Loucy (cell line): ENCODE data around the gene PRMT3.

ENCODE experiments used
- H2AFZ ChIP-seq: fragments of 200-600 bp; sonication (generic); 2 replicates; pipeline ENCODE4 v1.6.0; 2016; ENCODE audit warnings: antibody characterized with exemption, mild to moderate bottlenecking, low read length, moderate library complexity
- H3F3A ChIP-seq: fragments of 200-600 bp; 2 replicates; pipeline ENCODE4 v1.6.0; 2016; ENCODE audit warnings: antibody characterized with exemption, low read depth, mild to moderate bottlenecking
- H3K27me3 ChIP-seq: fragments of 200-600 bp; sonication (generic); 2 replicates; pipeline ENCODE4 v1.6.1; 2014; ENCODE audit warnings: low read length, mild to moderate bottlenecking; ENCODE audit not compliant: insufficient read depth, poor library complexity, severe bottlenecking
- H3K36me3 ChIP-seq: fragments of 200-600 bp; sonication (generic); 2 replicates; pipeline ENCODE4 v1.6.1; 2016; ENCODE audit warnings: low read length; ENCODE audit not compliant: insufficient read depth
- H3K4me1 ChIP-seq: fragments of 200-600 bp; sonication (generic); 2 replicates; pipeline ENCODE4 v1.5.1; 2014; ENCODE audit warnings: low read length, mild to moderate bottlenecking; ENCODE audit not compliant: insufficient read depth, poor library complexity, severe bottlenecking
- H3K4me2 ChIP-seq: fragments of 200-600 bp; sonication (generic); 2 replicates; pipeline ENCODE4 v1.6.0; 2014; ENCODE audit warnings: antibody characterized with exemption, low read length, low read depth, mild to moderate bottlenecking; ENCODE audit not compliant: poor library complexity, severe bottlenecking
- H3K4me3 ChIP-seq: fragments of 200-600 bp; sonication (generic); 2 replicates; pipeline ENCODE4 v1.5.1; 2014; ENCODE audit warnings: low read length, mild to moderate bottlenecking, mixed read lengths; ENCODE audit not compliant: poor library complexity, severe bottlenecking
- H3K79me2 ChIP-seq: fragments of 200-600 bp; sonication (generic); 2 replicates; pipeline ENCODE4 v1.6.1; 2014; ENCODE audit warnings: low read length; ENCODE audit not compliant: insufficient read depth
- H3K9ac ChIP-seq: fragments of 200-600 bp; sonication (generic); 2 replicates; pipeline ENCODE4 v1.6.0; 2014; ENCODE audit warnings: mild to moderate bottlenecking, low read depth, low read length, moderate library complexity; ENCODE audit not compliant: poor library complexity, severe bottlenecking
- H3K9me2 ChIP-seq: fragments of 200-600 bp; sonication (generic); replicated peaks from 2 replicates; pipeline ENCODE4 v1.6.1; 2016; ENCODE audit warnings: low read depth, low read length, mixed read lengths
- H3K9me3 ChIP-seq: fragments of 200-600 bp; sonication (generic); 2 replicates; pipeline ENCODE4 v1.6.1; 2014; ENCODE audit warnings: mild to moderate bottlenecking, antibody characterized with exemption, low read length, low read depth; ENCODE audit not compliant: insufficient read depth
- H4K20me1 ChIP-seq: fragments of 200-600 bp; sonication (generic); 2 replicates; pipeline ENCODE4 v1.6.0; 2014; ENCODE audit warnings: antibody characterized with exemption, low read length, mild to moderate bottlenecking; ENCODE audit not compliant: insufficient read depth, poor library complexity, severe bottlenecking
- CTCF ChIP-seq: fragments of 200-600 bp; sonication (generic); conservative IDR thresholded peaks from 2 replicates; pipeline ENCODE4 v1.5.1; 2014; ENCODE audit warnings: mild to moderate bottlenecking, antibody characterized with exemption, low read length
- EZH2phosphoT487 ChIP-seq: fragments of 200-600 bp; IDR thresholded peaks from 2 replicates; pipeline ENCODE4 v1.6.1; 2018; ENCODE audit warnings: antibody characterized with exemption, mild to moderate bottlenecking, moderate library complexity, borderline replicate concordance

Gene PRMT3

GRCh38 chr11:20497124-20497792 is 109.7 kb downstream of the PRMT3 start:
- Histone ChIP-seq H4K20me1 (no peaks in the 10 kb centered on the region), H3K4me2 (no peak overlapping the region), H3K9me3 (no peaks in the 10 kb centered on the region), H3K27me3 (no peaks in the 10 kb centered on the region), H3K36me3 (peaks cover 19% of the 10 kb centered on the region; the same call in 1 of the 2 replicates), H3K4me1 (no peaks in the 10 kb centered on the region), H3F3A (no peaks in the 10 kb centered on the region), H2AFZ (no peak overlapping the region), H3K4me3 (no peak overlapping the region), H3K9me2 (no peaks in the 10 kb centered on the region), H3K9ac (no peak overlapping the region), H3K79me2 (no peaks in the 10 kb centered on the region)
- no peak for TF ChIP-seq CTCF
- TF ChIP-seq EZH2phosphoT487, result no peak

GRCh38 chr11:20501252-20501651 is 113.7 kb downstream of the PRMT3 start:
- Histone ChIP-seq H2AFZ (no peak overlapping the region), H3K9me3 (no peaks in the 10 kb centered on the region), H3K4me1 (no peaks in the 10 kb centered on the region), H3K79me2 (no peaks in the 10 kb centered on the region), H3F3A (no peaks in the 10 kb centered on the region), H4K20me1 (no peaks in the 10 kb centered on the region), H3K4me2 (no peak overlapping the region), H3K36me3 (peaks cover 12% of the 10 kb centered on the region; the same call in 1 of the 2 replicates), H3K9ac (no peak overlapping the region), H3K9me2 (no peaks in the 10 kb centered on the region), H3K4me3 (no peak overlapping the region), H3K27me3 (no peaks in the 10 kb centered on the region)
- TF ChIP-seq CTCF (no peak), EZH2phosphoT487 (no peak)

- H3K27me3 ChIP-seq, result no peaks in the 10 kb centered on the region
- H3K79me2 ChIP-seq, result no peaks in the 10 kb centered on the region
- no peak overlapping the region for H3K4me2 ChIP-seq
- no peaks in the 10 kb centered on the region for H4K20me1 ChIP-seq
- H3K9ac ChIP-seq, result no peak overlapping the region
- no peaks in the 10 kb centered on the region for H3K4me1 ChIP-seq
- TF ChIP-seq CTCF (no peak), EZH2phosphoT487 (no peak)
- H3K4me3 ChIP-seq, result no peak overlapping the region
- H3K9me3 ChIP-seq, result no peaks in the 10 kb centered on the region
- H2AFZ ChIP-seq, result no peak overlapping the region
- H3K36me3 ChIP-seq, result peaks cover 10% of the 10 kb centered on the region; the same call in 1 of the 2 replicates
- H3F3A ChIP-seq, result no peaks in the 10 kb centered on the region
- H3K9me2 ChIP-seq, result no peaks in the 10 kb centered on the region
These were observed 114.5 kb downstream of the PRMT3 start for GRCh38 chr11:20501971-20502370.
